Measurements from ENCODE around the gene MAGOH.
A peak's percentile ranks its signal among the peaks of the same experiment; 100 is the strongest.

The MAGOH gene

GRCh38 chr1:53183095-53183990 lies 55.0 kb downstream of the MAGOH start:
- DNase-seq, result peak; percentile 72

DNA sequence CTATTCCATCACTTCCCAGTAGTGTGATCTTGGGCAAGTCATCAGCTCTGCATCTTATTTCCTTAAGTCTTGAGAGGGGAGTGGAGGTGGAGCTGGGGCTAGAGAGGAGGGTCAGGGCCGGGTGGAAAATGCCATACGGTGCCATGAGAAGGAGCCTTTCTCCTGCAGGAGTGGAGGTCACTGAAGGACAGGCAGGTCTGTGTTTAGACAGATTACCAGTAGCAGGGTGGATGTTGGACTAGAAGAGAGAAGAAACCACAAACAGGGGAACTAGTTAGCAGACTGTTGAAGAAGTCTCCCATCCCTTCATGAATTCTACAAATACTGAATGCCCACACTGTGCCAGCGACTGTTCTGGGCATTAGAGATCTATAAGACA lies 55.6 kb downstream of the MAGOH start:
- peak; percentile 21 for DNase-seq

DNA sequence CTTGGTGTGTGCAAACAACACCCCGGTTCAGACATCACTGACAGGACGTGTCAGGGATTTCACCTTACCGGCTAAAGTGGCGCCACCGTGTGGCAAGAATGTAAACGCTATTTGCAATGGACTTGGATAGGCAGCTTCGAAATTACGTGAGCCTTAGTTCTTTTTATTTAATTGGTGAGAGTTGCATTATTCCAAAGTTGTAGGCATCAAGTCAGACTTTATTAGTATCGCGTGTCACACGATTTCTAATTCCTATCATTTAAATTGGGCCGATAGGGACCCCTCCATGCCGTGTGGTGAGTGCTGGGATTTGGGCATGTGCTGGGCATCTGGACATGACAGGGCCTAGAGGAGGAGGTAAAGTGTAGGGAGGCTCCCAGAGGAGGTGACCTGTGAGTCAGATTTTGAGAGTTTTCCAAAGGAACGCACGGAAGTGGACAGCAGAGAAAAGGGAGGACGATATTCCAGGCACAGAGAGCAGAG lies 56.2 kb downstream of the MAGOH start:
- peak; percentile 90 for DNase-seq

DNA sequence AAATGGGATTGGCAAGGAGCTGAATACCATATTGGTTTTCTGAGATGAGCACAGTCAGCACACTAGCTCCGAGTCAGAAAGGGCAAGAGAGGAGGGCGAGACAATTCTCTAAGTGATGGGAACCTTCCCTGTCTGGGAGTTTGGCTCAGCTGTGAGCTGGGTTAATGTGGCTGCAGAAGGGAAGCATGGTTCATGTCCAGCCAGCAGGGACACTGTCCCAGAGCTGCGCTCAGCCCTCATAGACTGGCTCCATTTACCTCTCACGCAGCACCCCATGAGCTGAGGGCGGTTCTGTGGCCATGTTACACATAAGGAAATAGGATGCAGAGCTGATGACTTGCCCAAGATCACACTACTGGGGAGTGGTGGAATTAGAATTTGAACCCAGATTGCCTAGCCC lies 57.4 kb downstream of the MAGOH start:
- DNase-seq, result no peak

DNA sequence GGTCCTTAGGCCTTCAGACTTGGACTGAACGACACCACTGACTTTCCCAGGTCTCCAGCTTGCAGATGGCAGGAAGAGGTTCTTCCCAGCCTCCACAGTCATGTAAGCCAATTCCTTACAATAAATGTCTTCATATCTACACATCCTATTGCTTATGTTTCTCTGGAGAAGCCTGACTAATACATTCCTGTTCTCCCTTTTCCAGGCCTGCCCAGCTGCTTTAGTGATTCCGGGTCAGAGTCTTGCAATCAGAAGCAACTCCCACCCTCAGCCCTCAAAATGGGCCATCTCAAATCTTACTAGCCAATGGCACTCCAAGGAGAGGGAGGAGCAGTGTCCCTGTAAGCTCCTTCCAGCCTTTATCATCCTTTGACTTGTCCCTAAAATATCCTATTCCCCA lies 58.1 kb downstream of the MAGOH start:
- DNase-seq, result no peak
